Stomach (tissue), 9 donors: ENCODE results near the gene SLC5A5. TPM values are rescaled to one million over a fixed set of nuclear protein-coding genes. Genes with fewer than 3 reads are reported as not detected.
A peak's percentile ranks its signal among the peaks of the same experiment; 100 is the strongest.

Source experiments
- DNase-seq, 2 donors: peaks; one replicate each; pipeline versions ENCODE4 v3.0.0 to v3.0.0-alpha.2; 2013 to 2019
- H3K27ac ChIP-seq, 5 donors: fragments of 200-600 bp in 4 of 5; sonication (generic) in 4 of 5; one replicate each; pipeline ENCODE4 v1.5.1; 2013 to 2019; ENCODE audit warnings: mild to moderate bottlenecking in 1 of 5, moderate library complexity in 1 of 5
- H3K27me3 ChIP-seq, 3 donors: fragments of 200-600 bp; sonication (generic); one replicate each; pipeline ENCODE4 v1.5.1; 2017 to 2019; ENCODE audit warnings: mixed run types in 1 of 3
- H3K36me3 ChIP-seq, 4 donors: fragments of 200-600 bp; sonication (generic); 1 replicate in 3 of 4; 2 replicates in 1 of 4; pipeline ENCODE4 v1.5.1; 2016 to 2019
- H3K4me1 ChIP-seq, 4 donors: fragments of 200-600 bp; sonication (generic); one replicate each; pipeline ENCODE4 v1.5.1; 2016 to 2019
- H3K4me3 ChIP-seq, 4 donors: fragments of 200-600 bp; sonication (generic) in 3 of 4; one replicate each; pipeline ENCODE4 v1.5.1; 2016 to 2019; ENCODE audit warnings: mild to moderate bottlenecking in 1 of 4
- H3K9me3 ChIP-seq, 4 donors: fragments of 200-600 bp; sonication (generic); one replicate each; pipeline ENCODE4 v1.5.1; 2016 to 2019
- CTCF ChIP-seq, 7 experiments: fragments of 450-650 bp in 4 of 7; fragments of 200-600 bp in 3 of 7; sonication (generic) in 3 of 7; IDR thresholded peaks; one replicate each; pipeline ENCODE4 v1.5.1; 2016 to 2019; ENCODE audit warnings: antibody characterized with exemption in 7 of 7, control low read depth in 2 of 7, mild to moderate bottlenecking in 1 of 7
- EP300 ChIP-seq: sonication (generic); formaldehyde crosslinking; IDR thresholded peaks from one replicate; pipeline ENCODE4 v1.6.1; 2017; ENCODE audit warnings: antibody characterized with exemption
- POLR2A ChIP-seq, 4 donors: fragments of 450-650 bp; IDR thresholded peaks; one replicate each; pipeline ENCODE4 v1.6.1; 2016; ENCODE audit warnings: antibody characterized with exemption in 4 of 4, control low read depth in 2 of 4, mild to moderate bottlenecking in 1 of 4, moderate library complexity in 1 of 4
- POLR2AphosphoS5 ChIP-seq, 3 donors: sonication (generic); formaldehyde crosslinking; IDR thresholded peaks; one replicate each; pipeline ENCODE4 v1.6.1; 2016; ENCODE audit warnings: antibody characterized with exemption in 3 of 3
- WGBS, 5 donors: extraction: QIAGEN DNeasy Blood & Tissue Kit in 3 of 5; methylation state at CpG; one replicate each; pipeline versions ENCODE4 v1.1.5 to v1.1.7; 2013 to 2018; 5-methylcytosine and 5-hydroxymethylcytosine counted together
- intact Hi-C: fragments of 100-400 bp; cut with DNase I; formaldehyde crosslinking; loops from one replicate; pipeline ENCODE4 v1.15.1; 2023; ENCODE audit warnings: low total_unique reads
- polyA plus RNA-seq, 3 donors: library from polyadenylated mRNA; stranded (reverse); fragments of 200-250 nt; gene quantifications; one replicate each; pipeline ENCODE4 v1.2.3, GENCODE V29; 2013
- small RNA-seq, 4 donors: library from RNA; depleted of rRNA; stranded (forward); fragments of <200 nt; gene quantifications; one replicate each; pipeline ENCODE3, GENCODE V24; 2016
- total RNA-seq, 5 donors: library from RNA; depleted of rRNA; stranded (reverse); fragments of >200 nt; gene quantifications; one replicate each; pipeline versions ENCODE4 v1.1.0 to v1.2.3, GENCODE V29; 2014 to 2016
- donor health status: healthy with polysubstance abuse.
- donor health status: Bipolar disorder and iron deficiency.
- donor health status: healthy.

Gene SLC5A5
- total and polyA plus RNA-seq, 8 donors, result 1.3 to 116 (median 19.7) TPM; not detected in 1

GRCh38 chr19:17942582-17943273, 71.0 kb downstream of the SLC5A5 start:
- Histone ChIP-seq H3K4me3 (no peak overlapping the region), H3K9me3 (no peaks in the 10 kb centered on the region), H3K4me1 (peaks cover 5 to 29% (median 15%) of the 10 kb centered on the region in 4 donors), H3K27me3 (no peaks in the 10 kb centered on the region), H3K36me3 (peaks cover 9 to 62% (median 57%) of the 10 kb centered on the region in 4 donors), H3K27ac (no peak overlapping the region)
- intact Hi-C loops, result no loop called here
- TF ChIP-seq POLR2A (IDR thresholded peaks at IDR 0.05) (no peak), EP300 (no peak), CTCF (IDR thresholded peaks at IDR 0.05) (no peak), POLR2AphosphoS5 (IDR thresholded peaks at IDR 0.05) (no peak)
- peak in 1 of 2 donors; percentile 58 for DNase-seq
- WGBS, 5 donors, result 65 to 83% (median 80%) methylated on average over 26 to 41 of the region's 41 CpGs

- intact Hi-C loops, result loop anchor here (2.0 kb wide), 1 partner anchor 51 kb away; no protein-coding TSS in a partner anchor
- peak in 1 of 2 donors; percentile 67 for DNase-seq
- H3K4me3 ChIP-seq, result no peak overlapping the region
Measured at GRCh38 chr19:17943274-17944221, 71.8 kb downstream of the SLC5A5 start.

GRCh38 chr19:17944301-17944700, 72.6 kb downstream of the SLC5A5 start:
- peak in 1 of 2 donors; percentile 47 for DNase-seq
- TF ChIP-seq CTCF (IDR thresholded peaks at IDR 0.05) (no peak), POLR2A (IDR thresholded peaks at IDR 0.05) (no peak), POLR2AphosphoS5 (IDR thresholded peaks at IDR 0.05) (no peak), EP300 (no peak)
- no peaks in the 10 kb centered on the region for H3K9me3 ChIP-seq
- H3K27me3 ChIP-seq, result peaks cover 0 to 13% (median 9%) of the 10 kb centered on the region in 3 donors
- WGBS, 5 donors, result 63 to 92% (median 76%) methylated on average over 4 of the region's 4 CpGs
- intact Hi-C loops, result loop anchor here (2.0 kb wide), 1 partner anchor 50 kb away; no protein-coding TSS in a partner anchor
- no peak overlapping the region for H3K4me3 ChIP-seq
- H3K4me1 ChIP-seq, result peaks cover 11 to 32% (median 27%) of the 10 kb centered on the region in 4 donors
- H3K36me3 ChIP-seq, result peaks cover 5 to 49% (median 44%) of the 10 kb centered on the region in 4 donors
- no peak overlapping the region for H3K27ac ChIP-seq

More at GRCh38 chr19:17943274-17944221, 71.8 kb downstream of the SLC5A5 start:
- Histone ChIP-seq H3K36me3 (peaks cover 9 to 56% (median 52%) of the 10 kb centered on the region in 4 donors), H3K4me1 (peaks cover 6 to 28% (median 19%) of the 10 kb centered on the region in 4 donors), H3K9me3 (no peaks in the 10 kb centered on the region), H3K27me3 (peaks cover 0 to 6% (median 1%) of the 10 kb centered on the region in 3 donors), H3K27ac (no peak overlapping the region)
- TF ChIP-seq CTCF (IDR thresholded peaks at IDR 0.05), result no peak
- no peak for TF ChIP-seq POLR2AphosphoS5 (IDR thresholded peaks at IDR 0.05)
- no peak for TF ChIP-seq POLR2A (IDR thresholded peaks at IDR 0.05)
- TF ChIP-seq EP300, result no peak
- 73 to 79% (median 76%) methylated on average over 31 to 57 of the region's 57 CpGs for WGBS, 5 donors

Small RNA genes within 50 kb of the gene (small RNA-seq; reads per million reads assigned to genes)
- gene SNORA68, result 0 reads per million in 4 donors

Other genes with a start within 250 kb of the SLC5A5 start
- gene UNC13A, start 183.6 kb upstream of the SLC5A5 start, total RNA-seq, result 1 to 10 TPM in 1 of 5 donors, under 1 TPM in 3, not detected in 1; under 0.01 to 2.2 (median 0.44) TPM
- under 1 TPM; 0.08 to 0.31 (median 0.15) TPM for gene UNC13A, start 183.6 kb upstream of the SLC5A5 start, polyA plus RNA-seq
- 100 to 1,000 TPM in 1 of 5 donors, 10 to 100 TPM in 3, 1 to 10 TPM in 1; 8.3 to 193 (median 67.1) TPM for gene MAP1S, start 152.5 kb upstream of the SLC5A5 start, total RNA-seq
- 10 to 100 TPM; 14.9 to 25.2 (median 25.0) TPM for gene MAP1S, start 152.5 kb upstream of the SLC5A5 start, polyA plus RNA-seq
- gene FCHO1, start 120.5 kb upstream of the SLC5A5 start, total RNA-seq, result 1 to 10 TPM in 3 of 5 donors, under 1 TPM in 1, not detected in 1; 0.55 to 9.3 (median 2.0) TPM
- under 1 TPM; 0.53 to 0.92 (median 0.75) TPM for gene FCHO1, start 120.5 kb upstream of the SLC5A5 start, polyA plus RNA-seq
- 100 to 1,000 TPM in 1 of 5 donors, 10 to 100 TPM in 4; 11.9 to 117 (median 25.7) TPM for gene B3GNT3, start 76.8 kb upstream of the SLC5A5 start, total RNA-seq
- 10 to 100 TPM; 11.3 to 39.3 (median 11.3) TPM for gene B3GNT3, start 76.8 kb upstream of the SLC5A5 start, polyA plus RNA-seq
- not detected for gene INSL3, start 50.4 kb upstream of the SLC5A5 start, total RNA-seq
- under 1 TPM in 1 of 3 donors, not detected in 2; 0.23 TPM for gene INSL3, start 50.4 kb upstream of the SLC5A5 start, polyA plus RNA-seq
- 10 to 100 TPM in 2 of 5 donors, 1 to 10 TPM in 2, under 1 TPM in 1; 0.89 to 50.2 (median 3.9) TPM for gene JAK3, start 24.0 kb upstream of the SLC5A5 start, total RNA-seq
- 1 to 10 TPM; 2.3 to 3.2 (median 2.6) TPM for gene JAK3, start 24.0 kb upstream of the SLC5A5 start, polyA plus RNA-seq
- 1,000 to 10,000 TPM in 3 of 5 donors, 100 to 1,000 TPM in 2; 854 to 1,923 (median 1,089) TPM for gene RPL18A, start 12.0 kb upstream of the SLC5A5 start, total RNA-seq
- gene RPL18A, start 12.0 kb upstream of the SLC5A5 start, polyA plus RNA-seq, result 1,000 to 10,000 TPM; 3,674 to 4,061 (median 3,993) TPM
- 10 to 100 TPM; 15.8 to 98.7 (median 68.7) TPM for gene CCDC124, start 61.1 kb downstream of the SLC5A5 start, total RNA-seq
- gene CCDC124, start 61.1 kb downstream of the SLC5A5 start, polyA plus RNA-seq, result 100 to 1,000 TPM; 107 to 149 (median 124) TPM
- gene KCNN1, start 95.2 kb downstream of the SLC5A5 start, total RNA-seq, result not detected
- under 1 TPM in 2 of 3 donors, not detected in 1; 0.23 to 0.46 TPM for gene KCNN1, start 95.2 kb downstream of the SLC5A5 start, polyA plus RNA-seq
- gene ARRDC2, start 136.2 kb downstream of the SLC5A5 start, total RNA-seq, result 100 to 1,000 TPM in 1 of 5 donors, 10 to 100 TPM in 4; 19.8 to 130 (median 60.8) TPM
- 10 to 100 TPM; 31.4 to 34.1 (median 32.7) TPM for gene ARRDC2, start 136.2 kb downstream of the SLC5A5 start, polyA plus RNA-seq
- 1 to 10 TPM in 1 of 5 donors, under 1 TPM in 1, not detected in 3; 0.18 to 9.3 TPM for gene IL12RB1, start 215.0 kb downstream of the SLC5A5 start, total RNA-seq
- gene IL12RB1, start 215.0 kb downstream of the SLC5A5 start, polyA plus RNA-seq, result under 1 TPM in 2 of 3 donors, not detected in 1; 0.68 to 0.87 TPM
- 10 to 100 TPM in 3 of 5 donors, 1 to 10 TPM in 2; 1.7 to 29.0 (median 10.7) TPM for gene MAST3, start 225.8 kb downstream of the SLC5A5 start, total RNA-seq
- 1 to 10 TPM; 1.8 to 4.0 (median 1.9) TPM for gene MAST3, start 225.8 kb downstream of the SLC5A5 start, polyA plus RNA-seq